ENCODE data around the gene BPI. TPM values are rescaled to one million over a fixed set of nuclear protein-coding genes. Genes with fewer than 3 reads are reported as not detected.

The BPI gene
- total and polyA plus RNA-seq, 2 donors (not counting 1 experiment from before 2014, with no cell fraction given): 0.10 to 0.44 TPM

DNA sequence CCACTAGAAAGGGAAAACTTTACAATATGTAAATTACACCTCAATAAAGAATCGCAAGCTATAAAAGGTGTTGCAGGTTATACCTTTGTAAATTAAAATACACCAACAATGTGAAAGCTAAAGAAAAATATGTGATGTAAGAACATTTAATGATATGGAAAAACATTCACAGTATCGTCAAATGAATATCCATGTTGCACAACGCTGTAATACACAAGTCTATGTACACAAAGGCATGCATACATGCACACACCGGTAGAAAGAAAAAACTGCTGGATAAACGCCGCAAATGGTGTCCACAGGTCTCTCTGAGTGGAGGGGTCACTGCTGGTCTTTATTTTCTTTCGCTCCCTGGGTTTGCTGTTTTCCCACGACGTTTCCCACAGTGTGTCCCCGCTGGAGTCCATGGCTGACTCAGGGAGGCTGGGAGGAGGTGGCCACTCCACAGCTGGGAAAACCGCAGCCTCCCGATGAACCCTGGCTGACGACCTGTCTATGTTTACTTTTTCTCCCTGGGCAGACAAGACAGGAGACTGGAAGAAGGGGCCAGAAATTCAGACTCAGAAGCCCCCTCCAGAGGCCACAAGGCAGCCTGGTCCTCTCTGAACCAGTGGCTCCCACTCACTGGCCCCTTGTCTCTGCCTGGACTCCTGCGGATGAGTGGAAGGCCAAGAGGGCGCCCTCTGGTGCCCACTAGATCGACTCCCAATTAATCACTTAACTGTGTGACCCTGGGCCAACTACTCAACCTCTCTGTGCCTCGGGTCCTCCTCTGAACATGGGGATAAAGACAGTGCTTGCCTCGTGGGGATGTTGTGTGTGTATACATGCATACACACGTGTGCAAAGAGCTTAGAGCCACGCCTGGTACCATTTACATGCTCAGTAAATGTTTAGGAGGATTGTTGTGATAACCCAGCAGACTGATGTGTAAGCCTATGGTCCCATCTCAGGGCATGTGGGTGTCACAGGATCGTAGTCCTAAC lies 12.8 kb upstream of the BPI start:
- WGBS (ENCODE audit: insufficient coverage): 68% methylated on average over 17 of the region's 21 CpGs
- Histone ChIP-seq H3K27me3 (replicated peaks in 1 of 4; ENCODE audit: control extremely low read depth in 1 of 4, control insufficient read depth in 3 of 4, insufficient read depth in 4 of 4, low read length in 3 of 4) (peaks cover 0 to 16% (median 4%) of the 10 kb centered on the region in 4 experiments), H3K4me3 (ENCODE audit: control extremely low read depth in 1 of 5, extremely low read depth in 1 of 5, insufficient read depth in 1 of 5, low read depth in 2 of 5, low read length in 4 of 5) (no peak overlapping the region), H2AFZ (ENCODE audit: insufficient read depth, low read depth, low read length, poor library complexity, severe bottlenecking) (no peak overlapping the region), H3K4me1 (ENCODE audit: control insufficient read depth in 2 of 2, insufficient read depth in 2 of 2, low read length in 2 of 2) (no peaks in the 10 kb centered on the region), H3K9me3 (ENCODE audit: control extremely low read depth in 1 of 3, control insufficient read depth in 2 of 3, insufficient read depth in 1 of 3, low read length in 2 of 3) (no peaks in the 10 kb centered on the region), H3K79me2 (ENCODE audit: control insufficient read depth, insufficient read depth, low read length) (no peaks in the 10 kb centered on the region), H3K4me2 (replicated peaks; ENCODE audit: low read depth, low read length, poor library complexity, severe bottlenecking) (no peak overlapping the region), H4K20me1 (ENCODE audit: control insufficient read depth, insufficient read depth, low read length, poor library complexity, severe bottlenecking) (no peaks in the 10 kb centered on the region), H3K27ac (ENCODE audit: low read length in 2 of 2) (no peak overlapping the region), H3K9ac (ENCODE audit: low read length) (no peak overlapping the region), H3K36me3 (replicated peaks in 1 of 2; ENCODE audit: control extremely low read depth in 1 of 2, control insufficient read depth in 1 of 2, extremely low read depth in 1 of 2, insufficient read depth in 2 of 2, low read length in 1 of 2) (no peaks in the 10 kb centered on the region)
- DNase-seq (no peak), ATAC-seq (ENCODE audit: low read depth) (no peak)
- TF ChIP-seq EZH2 (IDR thresholded peaks at IDR 0.05; ENCODE audit: borderline replicate concordance, insufficient read depth, low read depth, low read length, poor library complexity, severe bottlenecking): no peak
- TF ChIP-seq, protein P1, sequence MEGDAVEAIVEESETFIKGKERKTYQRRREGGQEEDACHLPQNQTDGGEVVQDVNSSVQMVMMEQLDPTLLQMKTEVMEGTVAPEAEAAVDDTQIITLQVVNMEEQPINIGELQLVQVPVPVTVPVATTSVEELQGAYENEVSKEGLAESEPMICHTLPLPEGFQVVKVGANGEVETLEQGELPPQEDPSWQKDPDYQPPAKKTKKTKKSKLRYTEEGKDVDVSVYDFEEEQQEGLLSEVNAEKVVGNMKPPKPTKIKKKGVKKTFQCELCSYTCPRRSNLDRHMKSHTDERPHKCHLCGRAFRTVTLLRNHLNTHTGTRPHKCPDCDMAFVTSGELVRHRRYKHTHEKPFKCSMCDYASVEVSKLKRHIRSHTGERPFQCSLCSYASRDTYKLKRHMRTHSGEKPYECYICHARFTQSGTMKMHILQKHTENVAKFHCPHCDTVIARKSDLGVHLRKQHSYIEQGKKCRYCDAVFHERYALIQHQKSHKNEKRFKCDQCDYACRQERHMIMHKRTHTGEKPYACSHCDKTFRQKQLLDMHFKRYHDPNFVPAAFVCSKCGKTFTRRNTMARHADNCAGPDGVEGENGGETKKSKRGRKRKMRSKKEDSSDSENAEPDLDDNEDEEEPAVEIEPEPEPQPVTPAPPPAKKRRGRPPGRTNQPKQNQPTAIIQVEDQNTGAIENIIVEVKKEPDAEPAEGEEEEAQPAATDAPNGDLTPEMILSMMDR (IDR thresholded peaks at IDR 0.05): no peak
- ChIA-PET CTCF (no interaction called here), POLR2A (no interaction called here)
- intact Hi-C loops (cut with micrococcal nuclease): no loop called here
- H3K27ac Mint-ChIP-seq: no peak overlapping the region
- no peak overlapping the region for H3K4me3 Mint-ChIP-seq
- no peaks in the 10 kb centered on the region for H3K9me3 Mint-ChIP-seq (ENCODE audit: insufficient read depth)
- peaks cover 54% of the 10 kb centered on the region for H3K27me3 Mint-ChIP-seq
- H3K4me1 Mint-ChIP-seq: no peaks in the 10 kb centered on the region

- Mint-ChIP-seq H3K4me3 (no peak overlapping the region), H3K27ac (no peak overlapping the region), H3K4me1 (no peaks in the 10 kb centered on the region), H3K27me3 (peaks cover 46% of the 10 kb centered on the region), H3K9me3 (ENCODE audit: insufficient read depth) (no peaks in the 10 kb centered on the region)
- Histone ChIP-seq H3K27ac (ENCODE audit: low read length in 2 of 2) (no peak overlapping the region), H3K9ac (ENCODE audit: low read length) (no peak overlapping the region), H3K4me2 (replicated peaks; ENCODE audit: low read depth, low read length, poor library complexity, severe bottlenecking) (no peak overlapping the region), H3K9me3 (ENCODE audit: control extremely low read depth in 1 of 3, control insufficient read depth in 2 of 3, insufficient read depth in 1 of 3, low read length in 2 of 3) (no peaks in the 10 kb centered on the region), H3K79me2 (ENCODE audit: control insufficient read depth, insufficient read depth, low read length) (no peaks in the 10 kb centered on the region), H3K27me3 (replicated peaks in 1 of 4; ENCODE audit: control extremely low read depth in 1 of 4, control insufficient read depth in 3 of 4, insufficient read depth in 4 of 4, low read length in 3 of 4) (peaks cover 0 to 16% (median 4%) of the 10 kb centered on the region in 4 experiments), H3K36me3 (replicated peaks in 1 of 2; ENCODE audit: control extremely low read depth in 1 of 2, control insufficient read depth in 1 of 2, extremely low read depth in 1 of 2, insufficient read depth in 2 of 2, low read length in 1 of 2) (no peaks in the 10 kb centered on the region), H3K4me1 (ENCODE audit: control insufficient read depth in 2 of 2, insufficient read depth in 2 of 2, low read length in 2 of 2) (no peaks in the 10 kb centered on the region), H3K4me3 (ENCODE audit: control extremely low read depth in 1 of 5, extremely low read depth in 1 of 5, insufficient read depth in 1 of 5, low read depth in 2 of 5, low read length in 4 of 5) (no peak overlapping the region), H2AFZ (ENCODE audit: insufficient read depth, low read depth, low read length, poor library complexity, severe bottlenecking) (no peak overlapping the region), H4K20me1 (ENCODE audit: control insufficient read depth, insufficient read depth, low read length, poor library complexity, severe bottlenecking) (no peaks in the 10 kb centered on the region)
- intact Hi-C loops (cut with micrococcal nuclease): no loop called here
- CTCF ChIA-PET: no interaction called here
- TF ChIP-seq, protein P1 (IDR thresholded peaks at IDR 0.05): no peak
- TF ChIP-seq EZH2 (IDR thresholded peaks at IDR 0.05; ENCODE audit: borderline replicate concordance, insufficient read depth, low read depth, low read length, poor library complexity, severe bottlenecking): no peak
- DNase-seq: no peak
- POLR2A ChIA-PET: no interaction called here
- WGBS (ENCODE audit: insufficient coverage): 14% methylated on average over 1 of the region's 3 CpGs
- no peak for ATAC-seq (ENCODE audit: low read depth)
Observed at GRCh38 chr20:38291966-38292365, 12.0 kb upstream of the BPI start.

All from B cell (primary cell).